Measurements from ENCODE around the gene ZSCAN31. TPM values are rescaled to one million over a fixed set of nuclear protein-coding genes. Genes with fewer than 3 reads are reported as not detected.

Gene ZSCAN31
- total and polyA plus RNA-seq, 2 donors (not counting 3 experiments of a cell fraction or from before 2014, with no cell fraction given), result 12.9 to 23.0 TPM

DNA sequence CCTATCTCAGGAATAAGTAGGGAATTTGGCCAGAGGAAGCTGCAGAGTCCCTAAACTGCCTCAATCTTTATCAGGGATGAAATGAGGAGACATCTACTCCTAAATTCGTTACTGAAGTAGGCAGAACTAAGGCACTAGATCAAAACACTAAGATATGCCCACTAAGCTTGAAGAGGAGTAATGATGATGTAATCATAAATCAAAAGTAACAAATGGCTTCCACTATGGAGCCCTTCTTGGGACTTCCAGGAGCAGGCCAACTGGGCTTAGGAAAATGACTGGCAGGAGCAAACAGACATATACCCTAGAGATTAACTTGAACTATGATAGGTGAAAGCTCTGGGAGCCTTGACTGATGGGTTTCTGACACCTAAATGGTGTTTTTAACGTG is 48.2 kb upstream of the ZSCAN31 start:
- Histone ChIP-seq H3K4me2 (ENCODE audit: insufficient read depth, low read length) (no peak overlapping the region), H3K79me2 (ENCODE audit: control insufficient read depth, insufficient read depth, low read length) (no peaks in the 10 kb centered on the region), H3K4me3 (replicated peaks in 1 of 3; ENCODE audit: insufficient read depth in 1 of 3, low read depth in 1 of 3, low read length in 3 of 3) (no peak overlapping the region), H3K9me3 (replicated peaks; ENCODE audit: control insufficient read depth, insufficient read depth, low read length) (no peaks in the 10 kb centered on the region), H3K36me3 (ENCODE audit: control insufficient read depth in 2 of 2, extremely low read depth in 1 of 2, insufficient read depth in 2 of 2, low read length in 2 of 2) (peaks cover 8 to 9% of the 10 kb centered on the region in 2 experiments), H2AFZ (ENCODE audit: low read depth, low read length) (no peak overlapping the region), H4K20me1 (replicated peaks; ENCODE audit: control insufficient read depth, extremely low read depth, insufficient read depth, low read length) (no peaks in the 10 kb centered on the region), H3K4me1 (ENCODE audit: control insufficient read depth, extremely low read depth, insufficient read depth, low read length) (peaks cover 9% of the 10 kb centered on the region), H3K27me3 (ENCODE audit: control insufficient read depth in 2 of 2, insufficient read depth in 2 of 2, low read length in 2 of 2) (no peaks in the 10 kb centered on the region), H3K27ac (ENCODE audit: insufficient read depth, low read depth, low read length) (no peak overlapping the region), H3K9me1 (replicated peaks; ENCODE audit: control insufficient read depth, extremely low read depth, insufficient read depth, low read length) (no peaks in the 10 kb centered on the region), H3K9ac (replicated peaks; ENCODE audit: extremely low read depth, insufficient read depth, low read length) (no peak overlapping the region)
- ChIA-PET CTCF (interaction anchor here (0.6 to 6.3 kb wide), 21 partner anchors 9 to 489 kb away, joined by 3 to 59 read pairs (median 6); partner anchors contain the start of genes ZKSCAN3, ZKSCAN8, ZSCAN12 and ZSCAN16), POLR2A (no interaction called here)
- dilution Hi-C loops (cut with MboI; ENCODE audit: extremely low pct_ligation_motif_present, low sequenced_read_pairs), result no loop called here
- no peak for TF ChIP-seq POLR2A (IDR thresholded peaks at IDR 0.05; ENCODE audit: low read depth, low read length)
- TF ChIP-seq JUN (IDR thresholded peaks at IDR 0.05; ENCODE audit: borderline replicate concordance, insufficient read depth, insufficient read length, low read depth), result no peak
- TF ChIP-seq GATA2 (IDR thresholded peaks at IDR 0.05; ENCODE audit: insufficient read depth, insufficient read length, low read depth, low read length), result no peak
- TF ChIP-seq, protein P1, sequence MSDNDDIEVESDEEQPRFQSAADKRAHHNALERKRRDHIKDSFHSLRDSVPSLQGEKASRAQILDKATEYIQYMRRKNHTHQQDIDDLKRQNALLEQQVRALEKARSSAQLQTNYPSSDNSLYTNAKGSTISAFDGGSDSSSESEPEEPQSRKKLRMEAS (IDR thresholded peaks at IDR 0.05; ENCODE audit: insufficient read depth, insufficient read length), result no peak
- TF ChIP-seq EZH2 (IDR thresholded peaks at IDR 0.05; ENCODE audit: borderline replicate concordance, low read depth, low read length, severe bottlenecking), result no peak
- TF ChIP-seq POLR2AphosphoS5 (IDR thresholded peaks at IDR 0.05; ENCODE audit: insufficient read depth, low read depth, low read length), result no peak
- TF ChIP-seq FOS (IDR thresholded peaks at IDR 0.05; ENCODE audit: borderline replicate concordance, insufficient read depth, low read length), result no peak
- TF ChIP-seq, protein P2, sequence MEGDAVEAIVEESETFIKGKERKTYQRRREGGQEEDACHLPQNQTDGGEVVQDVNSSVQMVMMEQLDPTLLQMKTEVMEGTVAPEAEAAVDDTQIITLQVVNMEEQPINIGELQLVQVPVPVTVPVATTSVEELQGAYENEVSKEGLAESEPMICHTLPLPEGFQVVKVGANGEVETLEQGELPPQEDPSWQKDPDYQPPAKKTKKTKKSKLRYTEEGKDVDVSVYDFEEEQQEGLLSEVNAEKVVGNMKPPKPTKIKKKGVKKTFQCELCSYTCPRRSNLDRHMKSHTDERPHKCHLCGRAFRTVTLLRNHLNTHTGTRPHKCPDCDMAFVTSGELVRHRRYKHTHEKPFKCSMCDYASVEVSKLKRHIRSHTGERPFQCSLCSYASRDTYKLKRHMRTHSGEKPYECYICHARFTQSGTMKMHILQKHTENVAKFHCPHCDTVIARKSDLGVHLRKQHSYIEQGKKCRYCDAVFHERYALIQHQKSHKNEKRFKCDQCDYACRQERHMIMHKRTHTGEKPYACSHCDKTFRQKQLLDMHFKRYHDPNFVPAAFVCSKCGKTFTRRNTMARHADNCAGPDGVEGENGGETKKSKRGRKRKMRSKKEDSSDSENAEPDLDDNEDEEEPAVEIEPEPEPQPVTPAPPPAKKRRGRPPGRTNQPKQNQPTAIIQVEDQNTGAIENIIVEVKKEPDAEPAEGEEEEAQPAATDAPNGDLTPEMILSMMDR (IDR thresholded peaks at IDR 0.05; ENCODE audit: extremely low read depth in 1 of 2, insufficient read depth in 1 of 2, low read depth in 1 of 2, low read length in 2 of 2), result no peak
- TF ChIP-seq MYC (IDR thresholded peaks at IDR 0.05; ENCODE audit: low read depth, low read length), result no peak
- FAIRE-seq (no peak), DNase-seq (ENCODE audit: low read depth, low spot score) (no peak)
- BruUV-seq (replicated peaks), result no TSS peak
- intact Hi-C loops (cut with micrococcal nuclease), result no loop called here
